T47D (cell line): ENCODE measurements around the gene FCRL1.
A peak's percentile ranks its signal among the peaks of the same experiment; 100 is the strongest.

Source experiments
- DNase-seq, 2 experiments: peaks; one replicate each; pipeline versions ENCODE4 v3.0.0 to v3.0.0-alpha.2; 2011 to 2012; ENCODE audit warnings: low read depth in 1 of 2, low spot score in 1 of 2
- JUND ChIP-seq: IDR thresholded peaks from 2 replicates; pipeline ENCODE4 v1.6.1; 2012; ENCODE audit warnings: low read depth
- in situ Hi-C: cut with HindIII; loops from 2 replicates; pipeline ENCODE4 v1.10.0; 2016; ENCODE audit warnings: low sequenced_read_pairs, low pct_unique_long_range_greater_than_20kb

FCRL1 gene

GRCh38 chr1:157781048-157781447 lies 38.9 kb downstream of the FCRL1 start:
- TF ChIP-seq JUND, result no peak
- in situ Hi-C loops, result no loop called here
- DNase-seq, result no peak

DNA sequence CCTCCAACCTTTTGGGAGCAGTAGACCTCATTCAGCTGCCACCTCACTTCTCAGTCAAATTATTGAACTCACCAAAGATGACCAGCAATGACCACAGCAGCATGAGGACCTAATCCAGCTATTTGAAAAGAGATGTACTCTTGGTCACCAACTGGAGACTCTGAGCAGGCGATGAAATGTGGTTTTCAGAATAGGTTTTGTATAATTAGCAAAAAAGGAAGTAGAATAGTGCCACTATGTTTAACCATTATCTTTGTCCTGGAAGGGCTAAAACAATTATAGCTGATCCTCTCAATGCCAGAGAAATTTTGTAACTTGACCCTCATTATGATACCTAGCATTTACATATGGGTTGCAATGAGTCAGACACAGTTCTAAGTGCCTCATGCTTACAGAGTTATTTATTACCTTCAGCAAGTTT lies 42.9 kb downstream of the FCRL1 start, which contains the start of gene FCRL2:
TSS of gene FCRL2 (minus strand) at position 162 of the 421 bp plus-strand sequence. CDS start at position 103, 59 bp downstream.
- in situ Hi-C loops, result no loop called here
- TF ChIP-seq JUND, result no peak
- no peak for DNase-seq

DNA sequence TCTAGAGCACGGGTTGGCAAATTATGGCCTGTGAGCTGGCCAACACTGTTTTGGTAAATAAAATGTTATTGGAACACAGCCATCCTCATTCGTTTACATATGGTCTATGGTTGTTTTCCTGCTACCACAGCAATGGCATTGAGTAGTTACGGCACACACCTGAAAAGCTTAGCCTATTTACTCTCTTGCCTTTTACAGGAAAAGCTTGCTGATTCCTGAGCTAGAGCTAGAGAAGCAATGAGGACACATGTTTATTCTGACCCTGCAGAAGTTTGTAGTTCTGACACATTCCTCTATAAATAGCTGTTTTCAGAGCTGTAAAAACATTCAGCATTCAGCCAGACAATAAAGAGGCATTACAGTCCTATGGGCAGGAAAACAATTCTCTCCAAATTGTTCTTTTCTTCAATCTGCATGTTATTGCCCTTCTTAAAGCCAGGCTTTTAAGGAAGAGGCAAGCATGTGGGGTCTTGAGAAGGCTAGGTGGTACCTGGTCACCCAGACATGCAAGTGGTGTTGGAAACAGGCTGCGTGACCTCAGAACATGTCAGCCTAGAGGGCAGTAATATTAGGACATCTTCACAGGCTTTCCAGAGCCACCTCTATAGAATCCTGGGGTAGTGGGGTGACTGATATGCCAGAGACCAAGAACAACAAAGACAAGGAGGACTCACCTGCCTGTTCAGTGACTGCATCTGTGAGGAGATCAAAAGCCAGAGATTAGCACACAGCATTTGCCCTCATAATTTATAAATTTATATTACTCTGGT lies 44.6 kb downstream of the FCRL1 start:
- in situ Hi-C loops, result no loop called here
- TF ChIP-seq JUND, result no peak
- DNase-seq, result no peak

DNA sequence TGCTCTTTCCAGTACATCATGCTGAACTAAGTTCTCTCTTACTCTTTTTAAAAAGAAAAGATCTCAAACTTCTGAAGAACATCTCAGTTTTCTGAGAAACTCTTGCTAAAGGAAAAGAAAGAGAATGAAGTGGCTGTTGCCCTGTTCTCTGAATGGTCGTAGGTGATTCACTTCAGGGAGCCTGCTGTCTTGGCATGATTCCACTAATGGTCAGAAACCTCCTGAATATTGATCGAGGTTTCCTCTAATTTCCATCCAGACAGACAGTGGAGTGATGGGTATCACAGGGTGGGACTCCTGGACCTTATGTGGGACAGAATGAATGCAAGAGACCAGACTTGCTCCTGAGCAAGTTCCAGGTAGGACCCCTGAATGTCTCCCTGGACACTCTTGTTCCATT lies 45.5 kb downstream of the FCRL1 start:
- no peak for TF ChIP-seq JUND
- in situ Hi-C loops, result no loop called here
- DNase-seq, result no peak

DNA sequence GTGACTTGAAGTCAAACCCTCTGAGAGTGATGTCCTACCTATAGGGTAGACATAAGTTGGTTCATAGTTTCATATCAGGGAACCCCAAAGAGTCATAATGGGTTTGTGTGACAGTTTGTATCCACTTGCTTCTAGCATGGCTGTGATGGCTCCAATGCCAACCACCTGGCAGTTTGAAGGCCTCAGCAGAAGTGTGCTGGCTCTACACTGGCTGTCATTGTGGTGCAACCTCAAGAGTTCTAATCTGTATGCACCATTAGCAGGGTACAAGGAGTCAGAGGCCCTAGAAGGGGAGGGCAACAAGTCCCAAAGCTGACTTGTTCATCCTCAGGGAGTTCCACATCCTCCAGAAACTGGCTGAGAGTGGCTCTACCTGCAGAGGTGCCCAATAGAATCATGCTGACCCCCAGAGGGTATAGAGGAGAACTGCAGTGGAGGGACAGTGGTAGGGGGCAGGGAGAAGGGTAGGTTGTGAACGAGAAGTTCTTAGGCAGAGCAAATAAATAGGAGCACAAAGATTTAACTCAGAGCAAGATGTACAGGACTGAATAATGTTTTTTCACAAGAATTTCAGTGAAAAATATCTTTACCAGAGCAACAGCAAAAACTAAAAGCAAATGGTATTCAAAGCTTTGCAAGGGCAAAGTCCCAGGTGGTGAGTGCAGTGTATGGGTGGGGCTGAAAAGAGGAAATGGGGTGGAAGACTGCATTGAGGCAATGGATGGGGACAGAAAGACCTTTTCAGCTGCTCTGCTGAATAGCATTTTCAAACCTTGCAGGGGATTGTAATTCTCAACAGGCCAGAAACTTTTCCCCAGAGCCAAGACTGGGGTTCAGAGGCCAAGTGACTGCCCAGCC lies 46.2 kb downstream of the FCRL1 start:
- peak in 1 of 2 experiments; percentile 40 for DNase-seq
- in situ Hi-C loops, result no loop called here

DNA sequence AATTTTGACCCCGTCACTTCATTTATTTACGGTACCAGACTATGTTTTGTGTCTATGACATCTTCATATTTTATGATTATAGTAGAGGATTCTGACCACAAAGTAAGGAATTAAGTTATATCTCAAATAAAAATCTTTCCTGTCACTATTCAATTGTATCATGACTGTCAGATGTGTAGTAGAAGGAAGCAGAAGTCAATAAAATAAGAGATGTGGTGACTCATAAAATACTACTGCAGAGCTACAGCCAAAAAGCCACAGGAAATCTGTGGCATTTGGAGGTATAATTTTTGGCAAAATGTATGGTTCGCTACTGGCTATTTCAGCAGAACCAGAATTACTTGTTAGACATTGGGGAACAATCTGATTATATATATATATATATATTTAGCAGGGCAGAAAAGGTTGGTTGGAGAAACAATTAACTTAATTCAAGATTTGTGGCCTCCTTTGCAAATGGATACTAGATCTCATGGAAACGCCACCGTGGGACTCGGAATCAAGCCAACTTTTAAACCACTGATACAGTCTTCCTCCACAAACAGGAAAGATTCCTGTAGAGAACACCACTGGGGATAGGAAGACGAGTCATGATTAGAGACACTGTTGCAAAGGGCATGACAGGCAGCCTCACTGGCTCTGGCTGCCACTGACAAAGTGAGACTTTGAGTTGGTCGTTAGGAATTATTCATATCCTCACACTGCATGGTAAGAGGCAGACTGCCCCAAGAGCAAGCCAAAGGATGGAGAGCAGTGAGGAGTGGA lies 48.1 kb downstream of the FCRL1 start:
- in situ Hi-C loops, result no loop called here
- DNase-seq, result no peak
- TF ChIP-seq JUND, result no peak

More for the DNA sequence above, 46.2 kb downstream of the FCRL1 start:
- TF ChIP-seq JUND, result no peak

DNA sequence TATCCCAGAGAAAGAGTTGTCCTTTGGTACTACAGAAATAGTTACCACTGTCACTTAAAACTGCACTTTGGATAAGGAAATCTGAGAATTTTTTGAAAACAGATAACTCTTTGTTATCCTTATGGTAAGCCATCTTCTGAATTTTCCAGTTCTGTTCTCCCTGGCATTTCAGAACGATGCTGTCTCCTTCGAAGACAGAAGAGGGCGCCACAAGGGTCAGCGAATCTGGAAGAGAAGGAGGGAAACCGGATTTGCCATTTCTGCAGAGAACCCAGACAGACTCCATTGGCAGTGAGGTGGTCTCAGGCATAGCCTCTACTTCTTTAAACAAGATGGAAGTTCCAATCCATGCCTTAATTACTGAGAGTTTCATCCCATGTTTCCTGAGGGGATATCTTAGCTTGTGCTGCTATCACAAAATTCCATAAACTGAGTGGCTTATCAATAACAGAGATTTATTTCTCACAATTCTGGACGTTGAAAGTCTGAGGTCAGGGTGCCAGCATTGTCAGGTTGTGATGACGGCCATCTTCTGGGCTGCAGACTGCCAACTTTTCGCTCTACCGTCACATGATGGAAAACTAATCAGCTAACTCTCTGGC lies 49.4 kb downstream of the FCRL1 start:
- in situ Hi-C loops, result no loop called here
- DNase-seq, result no peak
- TF ChIP-seq JUND, result no peak

GRCh38 chr1:157766792-157767191 lies 53.1 kb downstream of the FCRL1 start:
- TF ChIP-seq JUND, result no peak
- in situ Hi-C loops, result no loop called here
- DNase-seq, result no peak

GRCh38 chr1:157758018-157758417 lies 61.9 kb downstream of the FCRL1 start:
- no peak for TF ChIP-seq JUND
- in situ Hi-C loops, result no loop called here
- DNase-seq, result no peak

DNA sequence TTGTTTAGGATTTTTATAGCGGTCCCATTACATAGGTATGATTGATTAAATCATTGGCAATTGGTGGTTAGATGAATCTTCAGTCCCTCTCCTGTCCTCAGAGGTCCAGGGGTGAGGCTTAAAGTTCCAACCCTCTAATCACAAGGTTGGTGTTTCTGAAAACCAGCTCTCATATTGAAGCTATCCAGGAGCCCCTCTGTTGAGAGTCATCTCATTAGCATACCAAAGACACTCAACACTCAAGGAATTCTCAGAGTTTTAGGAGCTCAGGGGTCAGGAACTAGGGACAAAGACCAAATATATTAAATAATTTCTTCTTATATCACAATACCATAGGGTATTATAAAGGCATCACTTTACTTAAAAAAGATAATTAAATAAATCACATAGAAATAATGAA lies 66.3 kb downstream of the FCRL1 start:
- DNase-seq, result no peak
- in situ Hi-C loops, result no loop called here
- no peak for TF ChIP-seq JUND

- no peak for TF ChIP-seq JUND
- no peak for DNase-seq
- in situ Hi-C loops, result no loop called here
Measured at GRCh38 chr1:157751283-157751682, 68.6 kb downstream of the FCRL1 start.

- TF ChIP-seq JUND, result no peak
- DNase-seq, result no peak
- in situ Hi-C loops, result no loop called here
Measured at GRCh38 chr1:157748262-157748817, 71.6 kb downstream of the FCRL1 start.
